Stimulated activated CD8-positive, alpha-beta memory T cell treated with anti-CD3 and anti-CD28 coated beads, Interleukin-15, amount 100 ng/mL, for 1 hour (primary cell): ENCODE data around the gene C5orf63.
"Not testable (repeated sequence)": the region's sequence is repeated elsewhere in the genome, so short reads cannot be mapped to it uniquely, and the experiment has no call there.

Source experiments
- DNase-seq: peaks from one replicate; pipeline ENCODE4 v3.0.0-alpha.2; 2020; ENCODE audit warnings: low read depth

The C5orf63 gene

GRCh38 chr5:127074466-127074865, 1.2 kb upstream of the C5orf63 start:
- DNase-seq, result no peak

DNA sequence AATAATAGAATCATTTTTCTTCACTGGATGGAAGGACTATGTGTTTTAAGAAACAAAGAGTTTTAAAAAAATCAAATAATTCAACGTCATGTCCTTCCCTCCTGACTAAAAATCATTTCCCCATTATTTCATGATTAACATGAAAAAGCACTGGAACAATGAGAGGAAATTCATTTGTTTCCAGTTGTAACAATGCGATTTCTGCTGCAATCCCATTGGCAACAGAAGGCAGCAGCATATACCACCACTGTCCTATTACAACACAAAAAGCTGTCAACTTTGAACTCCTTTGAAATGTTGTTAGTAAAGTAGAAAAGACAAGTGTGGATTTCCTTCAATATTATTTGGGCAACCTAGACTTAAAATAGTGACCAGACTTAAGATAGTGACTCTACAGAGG, 3.1 kb downstream of the C5orf63 start:
- DNase-seq, result no peak

GRCh38 chr5:127068493-127069214, 4.6 kb downstream of the C5orf63 start:
- no peak for DNase-seq

- DNase-seq, result no peak
Measured at GRCh38 chr5:127066721-127067120, 6.6 kb downstream of the C5orf63 start.

- DNase-seq, result no peak
Measured at GRCh38 chr5:127064253-127064840, 9.0 kb downstream of the C5orf63 start.

DNA sequence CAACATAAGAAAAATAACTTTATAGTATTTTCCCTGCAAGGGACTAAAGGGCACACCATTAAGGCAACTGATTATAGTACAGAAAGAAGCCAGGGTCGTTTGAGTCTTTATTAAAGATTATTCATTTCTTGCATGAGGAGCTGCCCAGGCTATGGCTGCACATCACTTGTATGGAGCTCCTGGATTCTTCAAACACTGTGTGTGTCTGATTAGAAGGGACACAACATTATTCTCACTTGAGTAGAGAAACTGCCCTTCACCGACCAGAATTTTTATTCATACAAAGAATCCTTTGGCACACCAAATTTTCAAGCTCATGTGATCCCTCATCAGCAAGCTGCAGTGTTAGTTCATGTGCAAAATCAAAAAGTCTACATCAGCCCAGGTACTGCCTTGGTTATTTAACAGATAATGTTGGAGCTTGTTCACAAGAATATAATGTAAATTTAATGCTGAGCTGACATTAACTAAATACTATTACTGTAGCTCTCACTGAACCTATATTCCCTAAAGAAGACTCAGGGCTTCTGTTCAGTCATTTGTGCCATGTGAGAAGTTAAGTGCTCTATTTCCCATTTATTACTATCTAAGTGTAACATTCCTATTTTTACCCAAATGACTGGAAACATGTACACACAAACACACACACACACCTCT, 9.9 kb downstream of the C5orf63 start:
- DNase-seq, result no peak

DNA sequence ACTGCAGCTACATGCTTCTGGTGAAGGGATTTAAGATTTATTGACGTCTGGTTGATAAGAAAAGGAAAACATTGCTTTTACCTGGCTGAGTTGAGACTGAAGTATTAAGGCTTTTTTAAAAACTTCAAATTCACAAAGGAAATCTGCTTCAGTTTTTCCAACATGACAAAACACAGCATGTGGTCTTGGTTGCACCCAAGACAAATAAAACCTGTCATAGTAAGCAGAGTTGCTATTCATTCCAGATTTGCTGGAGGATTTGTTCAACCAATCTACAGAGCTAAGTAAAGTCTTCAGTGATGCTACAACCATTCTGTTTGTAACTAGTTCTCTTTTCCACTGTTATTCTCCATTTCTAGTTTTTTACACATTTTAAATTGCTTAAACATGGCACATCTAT, 11.3 kb downstream of the C5orf63 start:
- DNase-seq, result no peak

- DNase-seq, result no peak
Measured at GRCh38 chr5:127061537-127061936, 11.8 kb downstream of the C5orf63 start.

- no peak for DNase-seq
Measured at GRCh38 chr5:127060470-127060985, 12.8 kb downstream of the C5orf63 start.

GRCh38 chr5:127056896-127057295, 16.4 kb downstream of the C5orf63 start:
- DNase-seq, result no peak

GRCh38 chr5:127055880-127056653, 17.2 kb downstream of the C5orf63 start:
- DNase-seq, result no peak

GRCh38 chr5:127053551-127053950, 19.8 kb downstream of the C5orf63 start:
- DNase-seq, result not testable (repeated sequence)

- no peak for DNase-seq
Measured at GRCh38 chr5:127053049-127053448, 20.3 kb downstream of the C5orf63 start.

DNA sequence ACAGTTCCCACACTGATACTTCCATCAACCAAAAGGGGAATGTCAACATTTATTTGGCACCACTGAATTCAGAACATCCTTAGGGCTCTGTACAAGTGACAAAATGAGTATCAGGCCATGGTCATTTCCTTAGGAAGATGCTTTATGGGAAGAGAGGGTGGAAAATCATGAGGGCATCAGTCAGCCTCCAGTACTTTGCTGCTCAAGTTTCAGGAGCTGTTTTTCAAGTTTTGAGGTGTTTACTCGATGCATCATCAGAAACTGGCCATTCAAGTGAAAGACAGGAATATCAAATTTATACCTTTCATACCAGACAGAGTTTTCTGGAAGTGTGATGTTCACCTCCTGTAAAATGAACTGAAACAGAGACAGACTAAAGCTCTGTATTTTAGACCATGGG, 21.7 kb downstream of the C5orf63 start:
- DNase-seq, result no peak

DNA sequence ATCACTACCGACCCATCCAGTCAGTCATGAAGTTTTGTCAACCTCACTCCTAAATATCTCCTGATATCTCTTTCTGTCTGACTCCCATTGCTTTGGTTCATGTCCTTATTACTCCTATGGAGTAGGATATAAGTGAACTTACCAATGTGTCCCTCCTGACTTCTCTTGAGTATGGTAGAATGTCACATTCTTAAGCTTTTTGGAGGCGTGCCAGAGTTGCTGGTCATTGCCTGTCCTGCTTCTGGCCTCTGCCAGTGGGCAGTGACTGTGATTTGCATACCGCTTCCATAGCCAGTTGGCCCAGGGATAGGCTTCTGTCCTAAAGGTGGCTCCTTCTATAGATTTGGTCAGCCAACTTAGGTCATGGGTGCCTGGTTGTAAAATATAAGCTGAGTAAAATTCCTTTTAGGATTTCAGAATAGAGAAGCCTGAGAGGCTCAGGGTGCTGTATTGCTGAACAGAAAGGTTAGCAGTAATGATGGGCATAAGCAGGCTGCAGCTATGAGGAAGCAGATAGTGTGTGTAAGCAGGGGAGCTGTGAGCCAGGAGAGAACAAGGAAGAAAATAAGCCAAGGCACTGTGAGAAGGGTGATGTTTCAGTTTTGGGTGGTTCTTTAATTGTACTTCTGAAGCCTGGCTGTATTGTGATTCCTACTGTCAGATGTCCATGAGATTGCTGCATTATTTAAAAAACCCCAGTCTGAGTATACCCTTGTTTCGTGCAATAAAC, 26.8 kb downstream of the C5orf63 start:
- DNase-seq, result no peak

GRCh38 chr5:127042593-127042992, 30.7 kb downstream of the C5orf63 start:
- no peak for DNase-seq

DNA sequence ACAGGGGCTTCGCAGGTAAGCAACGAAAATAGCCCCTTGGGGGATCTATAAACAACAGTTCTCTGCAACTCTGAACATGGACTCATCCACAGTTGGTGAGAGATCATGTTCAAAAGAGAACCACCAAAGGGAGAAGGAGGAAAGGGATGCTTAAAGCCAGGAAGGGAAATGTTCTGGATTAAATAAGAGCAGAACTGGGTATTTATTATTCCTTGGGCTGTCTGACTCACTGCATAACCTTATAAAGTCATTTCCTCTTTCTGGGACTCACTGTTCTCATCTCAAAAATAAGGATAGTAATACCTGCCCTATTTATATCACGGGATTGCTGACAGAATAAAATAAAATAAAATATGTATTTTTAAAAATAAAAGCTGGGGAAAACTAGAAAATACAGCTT, 31.7 kb downstream of the C5orf63 start:
- DNase-seq, result no peak

GRCh38 chr5:127040796-127041520, 32.3 kb downstream of the C5orf63 start:
- no peak for DNase-seq

DNA sequence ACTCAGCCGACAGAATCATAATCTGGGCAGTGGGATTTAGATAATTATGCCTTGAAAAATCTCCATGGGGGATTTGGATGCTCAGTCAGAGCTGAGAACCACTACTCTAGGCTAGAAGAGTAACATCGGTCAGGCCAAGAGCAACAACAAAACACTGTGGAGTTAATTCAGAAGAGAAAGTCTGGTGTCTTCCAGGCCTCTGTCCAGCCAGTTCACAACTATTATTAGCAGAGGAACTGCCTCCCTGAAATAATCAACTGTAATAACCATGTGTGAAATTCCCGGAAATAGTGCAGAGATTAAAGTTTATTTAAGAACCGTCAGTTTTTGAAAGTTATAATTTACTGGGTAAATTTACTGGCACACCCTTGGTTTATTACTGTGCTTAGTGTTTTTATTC, 34.8 kb downstream of the C5orf63 start:
- no peak for DNase-seq

DNA sequence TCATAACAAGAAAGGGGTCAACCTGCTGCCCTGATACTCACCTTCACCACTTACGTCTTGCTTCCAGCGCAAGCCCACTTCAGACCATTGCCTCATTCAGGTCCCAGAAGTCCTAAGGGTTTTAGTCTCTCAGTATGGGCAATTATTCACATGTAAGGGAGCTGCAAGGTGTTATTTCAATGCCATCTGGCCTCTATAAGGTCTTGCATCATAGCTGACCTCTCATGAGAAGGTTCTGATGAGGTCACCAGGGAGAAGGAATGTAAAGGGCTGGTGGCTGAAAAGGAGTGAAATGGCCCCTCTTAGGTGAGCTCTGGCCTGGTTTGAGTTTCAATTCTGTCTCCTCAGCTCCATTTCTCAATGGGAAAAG, 41.5 kb downstream of the C5orf63 start:
- no peak for DNase-seq
